HG03342 (cell line): ENCODE data around the gene MCUR1.
A peak's percentile ranks its signal among the peaks of the same experiment; 100 is the strongest.
"Not testable (repeated sequence)": the region's sequence is repeated elsewhere in the genome, so short reads cannot be mapped to it uniquely, and the experiment has no call there.

Source experiments
- ATAC-seq: cut with Tn5 transposase; IDR thresholded peaks from one replicate; pipeline ENCODE4 v1.9.1; 2021; ENCODE audit warnings: mild to moderate bottlenecking, moderate library complexity; ENCODE audit not compliant: unreplicated experiment

MCUR1 gene

GRCh38 chr6:13814176-13814937 lies at the start of gene MCUR1:
MCUR1 (minus strand) TSS chr6:13814557; CDS start chr6:13814429, 128 bp downstream.
- ATAC-seq: peak; percentile 80

- no peak for ATAC-seq
Measured at GRCh38 chr6:13863699-13864155, 49.4 kb upstream of the MCUR1 start.

- ATAC-seq: not testable (repeated sequence)
Measured at GRCh38 chr6:13860556-13861185, 46.3 kb upstream of the MCUR1 start.

- ATAC-seq: no peak
Measured at GRCh38 chr6:13859871-13860555, 45.7 kb upstream of the MCUR1 start.

GRCh38 chr6:13854716-13855250 lies 40.4 kb upstream of the MCUR1 start:
- no peak for ATAC-seq

GRCh38 chr6:13853871-13854270 lies 39.5 kb upstream of the MCUR1 start:
- ATAC-seq: no peak

- no peak for ATAC-seq
Measured at GRCh38 chr6:13851803-13852202, 37.4 kb upstream of the MCUR1 start.

- no peak for ATAC-seq
Measured at GRCh38 chr6:13851330-13851729, 37.0 kb upstream of the MCUR1 start.

- not testable (repeated sequence) for ATAC-seq
Measured at GRCh38 chr6:13850690-13851089, 36.3 kb upstream of the MCUR1 start.

GRCh38 chr6:13848522-13849150 lies 34.3 kb upstream of the MCUR1 start:
- no peak for ATAC-seq

- no peak for ATAC-seq
Measured at GRCh38 chr6:13847326-13848050, 33.1 kb upstream of the MCUR1 start.

GRCh38 chr6:13846841-13847240 lies 32.5 kb upstream of the MCUR1 start:
- no peak for ATAC-seq

- no peak for ATAC-seq
Measured at GRCh38 chr6:13841936-13842335, 27.6 kb upstream of the MCUR1 start.

GRCh38 chr6:13838616-13839015 lies 24.3 kb upstream of the MCUR1 start:
- no peak for ATAC-seq

- no peak for ATAC-seq
Measured at GRCh38 chr6:13836170-13836569, 21.8 kb upstream of the MCUR1 start.

- no peak for ATAC-seq
Measured at GRCh38 chr6:13834790-13835189, 20.4 kb upstream of the MCUR1 start.

GRCh38 chr6:13834018-13834417 lies 19.7 kb upstream of the MCUR1 start:
- ATAC-seq: not testable (repeated sequence)

GRCh38 chr6:13832778-13833177 lies 18.4 kb upstream of the MCUR1 start:
- ATAC-seq: no peak

- no peak for ATAC-seq
Measured at GRCh38 chr6:13831615-13832014, 17.3 kb upstream of the MCUR1 start.

- no peak for ATAC-seq
Measured at GRCh38 chr6:13830803-13831202, 16.4 kb upstream of the MCUR1 start.
